Measurements from ENCODE around the gene XYLT1. TPM values are rescaled to one million over a fixed set of nuclear protein-coding genes. Genes with fewer than 3 reads are reported as not detected.

XYLT1 gene
- total RNA-seq, 1 experiment from 2014 or later, result 12.5 TPM

GRCh38 chr16:17251496-17251895 lies 219.3 kb downstream of the XYLT1 start:
- Mint-ChIP-seq H3K4me1 (ENCODE audit: low read depth, unreplicated experiment) (no peaks in the 10 kb centered on the region), H3K27me3 (ENCODE audit: insufficient read depth, unreplicated experiment) (no peaks in the 10 kb centered on the region), H3K4me3 (ENCODE audit: unreplicated experiment) (no peak overlapping the region), H3K36me3 (ENCODE audit: insufficient read depth, unreplicated experiment) (no peaks in the 10 kb centered on the region), H3K9me3 (ENCODE audit: unreplicated experiment) (no peaks in the 10 kb centered on the region), H3K27ac (ENCODE audit: unreplicated experiment) (no peak overlapping the region)
- no peaks in the 10 kb centered on the region for H3K27me3 ChIP-seq (replicated peaks; ENCODE audit: control insufficient read depth, insufficient read depth, low read length)
- ChIA-PET CTCF (no interaction called here), POLR2A (no interaction called here)
- H3K4me1 ChIP-seq, result no peaks in the 10 kb centered on the region
- DNase-seq, result no peak
- TF ChIP-seq CTCF (IDR thresholded peaks at IDR 0.05; ENCODE audit: insufficient read depth in 1 of 2, low read depth in 1 of 2, low read length in 1 of 2, severe bottlenecking in 1 of 2, unreplicated experiment in 1 of 2), result no peak
- H3K4me3 ChIP-seq (ENCODE audit: low read depth, low read length), result no peak overlapping the region
- intact Hi-C loops (cut with micrococcal nuclease; ENCODE audit: unreplicated experiment), result no loop called here
- H3K36me3 ChIP-seq (ENCODE audit: control insufficient read depth, insufficient read depth, low read length), result no peaks in the 10 kb centered on the region
- BruUV-seq (replicated peaks), result no TSS peak
- H3K9me3 ChIP-seq, result no peaks in the 10 kb centered on the region

GRCh38 chr16:17246974-17247732 lies 223.6 kb downstream of the XYLT1 start:
- Mint-ChIP-seq H3K4me3 (ENCODE audit: unreplicated experiment) (no peak overlapping the region), H3K4me1 (ENCODE audit: low read depth, unreplicated experiment) (no peaks in the 10 kb centered on the region), H3K9me3 (ENCODE audit: unreplicated experiment) (no peaks in the 10 kb centered on the region), H3K36me3 (ENCODE audit: insufficient read depth, unreplicated experiment) (peaks cover 6% of the 10 kb centered on the region), H3K27ac (ENCODE audit: unreplicated experiment) (no peak overlapping the region), H3K27me3 (ENCODE audit: insufficient read depth, unreplicated experiment) (no peaks in the 10 kb centered on the region)
- intact Hi-C loops (cut with micrococcal nuclease; ENCODE audit: unreplicated experiment), result no loop called here
- no peak for DNase-seq
- no TSS peak for BruUV-seq (replicated peaks)
- CTCF ChIA-PET, result no interaction called here
- Histone ChIP-seq H3K4me3 (ENCODE audit: low read depth, low read length) (no peak overlapping the region), H3K27me3 (replicated peaks; ENCODE audit: control insufficient read depth, insufficient read depth, low read length) (no peaks in the 10 kb centered on the region), H3K4me1 (no peaks in the 10 kb centered on the region), H3K9me3 (no peaks in the 10 kb centered on the region), H3K36me3 (ENCODE audit: control insufficient read depth, insufficient read depth, low read length) (no peaks in the 10 kb centered on the region)
- POLR2A ChIA-PET, result no interaction called here
- TF ChIP-seq CTCF (IDR thresholded peaks at IDR 0.05; ENCODE audit: insufficient read depth in 1 of 2, low read depth in 1 of 2, low read length in 1 of 2, severe bottlenecking in 1 of 2, unreplicated experiment in 1 of 2), result no peak

- Histone ChIP-seq H3K9me3 (no peaks in the 10 kb centered on the region), H3K4me3 (ENCODE audit: low read depth, low read length) (no peak overlapping the region), H3K36me3 (ENCODE audit: control insufficient read depth, insufficient read depth, low read length) (no peaks in the 10 kb centered on the region), H3K4me1 (no peaks in the 10 kb centered on the region), H3K27me3 (replicated peaks; ENCODE audit: control insufficient read depth, insufficient read depth, low read length) (no peaks in the 10 kb centered on the region)
- no TSS peak for BruUV-seq (replicated peaks)
- Mint-ChIP-seq H3K36me3 (ENCODE audit: insufficient read depth, unreplicated experiment) (peaks cover 8% of the 10 kb centered on the region), H3K27me3 (ENCODE audit: insufficient read depth, unreplicated experiment) (no peaks in the 10 kb centered on the region), H3K4me1 (ENCODE audit: low read depth, unreplicated experiment) (no peaks in the 10 kb centered on the region), H3K27ac (ENCODE audit: unreplicated experiment) (no peak overlapping the region), H3K9me3 (ENCODE audit: unreplicated experiment) (no peaks in the 10 kb centered on the region), H3K4me3 (ENCODE audit: unreplicated experiment) (no peak overlapping the region)
- POLR2A ChIA-PET, result no interaction called here
- no peak for DNase-seq
- CTCF ChIA-PET, result no interaction called here
- TF ChIP-seq CTCF (IDR thresholded peaks at IDR 0.05; ENCODE audit: insufficient read depth in 1 of 2, low read depth in 1 of 2, low read length in 1 of 2, severe bottlenecking in 1 of 2, unreplicated experiment in 1 of 2), result no peak
- intact Hi-C loops (cut with micrococcal nuclease; ENCODE audit: unreplicated experiment), result no loop called here
These were observed 224.4 kb downstream of the XYLT1 start for GRCh38 chr16:17246268-17246885.
